ENCODE data around the gene GLRX3.
A peak's percentile ranks its signal among the peaks of the same experiment; 100 is the strongest.

GLRX3 gene

GRCh38 chr10:130137659-130138478 is 1.7 kb downstream of the GLRX3 start:
- DNase-seq = no peak

DNA sequence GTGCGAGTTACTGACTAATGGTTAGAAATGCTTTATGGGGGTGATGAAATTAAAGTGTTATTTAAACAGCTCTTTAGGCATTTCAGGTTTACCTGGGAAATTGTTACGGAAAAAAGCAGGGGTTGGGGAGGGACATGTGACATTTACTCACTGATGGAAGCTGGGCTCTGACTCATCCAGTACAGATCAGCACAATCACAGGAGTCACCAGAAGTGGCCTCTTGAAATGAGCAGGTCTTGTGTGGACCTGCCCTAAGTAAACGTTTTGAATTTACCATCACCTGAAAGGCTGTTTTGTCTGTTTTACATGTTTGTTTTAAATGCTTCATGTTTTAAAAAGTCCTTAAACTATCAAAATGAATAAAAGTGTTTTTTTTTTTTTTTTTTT is 2.3 kb downstream of the GLRX3 start:
- no peak for DNase-seq

DNA sequence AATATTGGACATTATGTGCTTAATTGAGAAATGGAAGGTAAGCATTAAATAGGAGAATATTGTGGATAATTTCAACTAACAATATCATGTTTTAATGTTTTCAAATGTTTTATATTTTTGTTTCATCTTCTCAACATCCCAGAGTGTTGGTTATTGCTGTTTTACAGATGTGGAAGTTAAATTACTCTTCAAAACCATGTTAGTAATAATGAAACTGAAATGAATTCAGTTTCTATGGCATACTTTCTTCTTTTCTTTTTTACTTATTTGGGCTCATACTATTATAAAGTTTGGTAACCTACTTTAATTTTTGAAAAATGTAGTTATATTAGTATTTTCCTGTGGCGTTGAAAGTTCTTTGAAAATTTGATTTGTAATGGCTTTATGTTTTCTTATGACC is 4.2 kb downstream of the GLRX3 start:
- no peak for DNase-seq

DNA sequence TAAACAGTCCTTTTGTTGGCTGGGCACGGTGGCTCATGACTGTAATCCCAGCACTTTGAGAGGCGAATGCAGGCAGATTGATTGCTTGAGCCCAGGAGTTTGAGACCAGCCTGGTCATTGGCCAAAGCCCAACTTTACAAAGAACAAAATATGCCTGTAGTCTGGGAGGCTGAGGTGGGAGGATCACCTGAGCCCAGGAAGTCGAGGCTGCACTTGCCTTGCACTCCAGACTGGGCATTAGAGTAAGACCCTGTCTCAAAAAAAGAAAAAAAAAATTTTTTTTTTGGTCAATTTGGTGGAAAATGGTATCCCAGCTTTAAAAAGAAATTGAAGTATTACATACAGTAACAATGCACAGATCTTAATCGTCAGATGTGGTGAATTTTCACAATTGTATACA is 4.8 kb downstream of the GLRX3 start:
- no peak for DNase-seq

- DNase-seq = peak; percentile 56
Measured at GRCh38 chr10:130141460-130141859, 5.3 kb downstream of the GLRX3 start.

- no peak for DNase-seq
Measured at GRCh38 chr10:130141878-130142277, 5.7 kb downstream of the GLRX3 start.

GRCh38 chr10:130146042-130146441 is 9.9 kb downstream of the GLRX3 start:
- no peak for DNase-seq

GRCh38 chr10:130159192-130159794 is 23.1 kb downstream of the GLRX3 start:
- DNase-seq = no peak

GRCh38 chr10:130160775-130161174 is 24.6 kb downstream of the GLRX3 start:
- no peak for DNase-seq

DNA sequence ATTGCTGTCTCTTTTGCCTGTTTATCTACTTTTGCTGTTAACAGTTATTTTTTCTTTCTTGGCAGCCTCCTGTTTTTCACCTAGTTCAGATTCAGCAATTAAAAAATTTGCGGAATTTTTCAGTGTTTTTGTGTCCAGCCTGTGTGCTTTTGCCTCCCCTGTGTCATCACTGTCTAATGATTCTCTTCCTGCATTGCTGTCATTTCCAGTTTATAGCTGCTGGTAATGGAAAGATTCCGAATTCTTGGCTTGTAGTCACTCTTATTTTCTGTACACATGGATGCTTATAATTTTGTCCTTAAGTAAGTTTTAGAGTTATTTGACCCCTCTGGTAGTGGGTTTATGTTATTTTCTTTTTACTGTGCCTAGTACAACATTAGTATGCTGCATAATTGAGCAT is 25.1 kb downstream of the GLRX3 start:
- no peak for DNase-seq

- DNase-seq = no peak
Measured at GRCh38 chr10:130167193-130167592, 31.0 kb downstream of the GLRX3 start.

- no peak for DNase-seq
Measured at GRCh38 chr10:130167707-130168106, 31.5 kb downstream of the GLRX3 start.

DNA sequence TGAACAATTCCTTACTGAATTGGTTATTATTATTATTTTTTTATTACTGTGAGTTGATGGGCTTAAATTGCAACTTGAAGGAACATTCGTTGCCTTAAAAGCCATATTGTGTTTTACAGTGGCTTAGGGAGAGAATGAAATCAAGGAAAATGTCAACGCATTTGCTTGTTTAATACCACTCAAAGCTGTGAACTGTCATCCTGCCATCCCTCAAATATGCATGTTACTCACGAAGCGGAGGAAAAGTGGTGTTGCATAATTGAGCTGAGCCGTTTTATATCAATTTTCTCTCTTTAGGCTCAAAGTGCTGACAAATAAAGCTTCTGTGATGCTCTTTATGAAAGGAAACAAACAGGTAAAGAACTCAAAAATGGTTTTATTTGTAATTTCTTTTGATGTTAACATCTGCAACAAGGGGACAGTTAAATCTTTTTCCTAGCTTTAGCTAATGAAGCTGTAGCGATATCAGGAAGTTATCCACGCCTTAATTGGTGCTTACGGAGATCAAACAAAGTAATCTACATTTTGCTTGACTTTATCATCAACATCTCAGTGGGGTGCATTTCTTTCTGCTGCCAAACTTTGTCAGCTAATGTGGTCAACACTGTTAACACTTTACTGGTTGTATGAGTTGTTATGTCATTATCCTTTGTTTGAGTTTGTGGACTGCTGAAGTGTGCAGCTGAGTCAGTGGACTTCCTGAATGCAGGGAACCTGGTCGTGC is 33.1 kb downstream of the GLRX3 start:
- DNase-seq = peak; percentile 41

DNA sequence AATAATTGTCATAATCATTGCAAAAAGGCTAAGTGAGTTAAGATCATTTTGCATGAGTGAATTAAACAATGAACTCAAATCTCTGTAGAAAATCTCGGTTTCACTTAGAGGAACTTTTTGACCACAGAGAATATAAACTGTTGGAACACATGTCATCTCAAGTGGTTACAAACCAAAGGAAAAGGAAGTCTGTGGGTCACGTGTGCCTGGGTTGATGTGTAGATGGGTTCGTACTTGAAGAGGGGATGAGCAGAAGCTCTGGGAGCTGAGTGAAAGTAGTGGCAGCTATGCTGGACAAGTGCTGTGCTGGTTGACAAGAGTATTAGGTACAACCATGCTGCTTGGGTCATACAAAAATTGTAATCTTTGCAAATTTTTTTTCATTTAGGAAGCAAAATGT is 35.0 kb downstream of the GLRX3 start:
- no peak for DNase-seq

DNA sequence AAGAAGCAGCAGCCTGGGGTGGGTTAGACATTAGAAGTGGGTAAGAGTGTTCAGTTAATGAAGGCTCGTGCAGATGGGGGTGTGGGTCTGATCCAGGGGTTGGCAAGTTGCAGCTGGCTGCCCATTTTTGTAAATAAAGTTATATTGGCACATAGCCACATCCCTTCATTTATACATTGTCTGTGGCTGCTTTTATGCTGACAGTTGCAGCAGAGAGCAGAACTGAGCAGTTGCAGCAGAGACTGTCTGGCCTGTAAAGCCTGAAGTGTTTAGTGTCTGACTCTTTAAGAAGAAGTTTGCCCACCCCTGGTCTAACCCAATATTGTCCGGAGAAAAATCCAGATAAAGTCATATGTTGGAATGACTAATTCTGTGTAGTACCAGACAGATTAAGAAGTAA is 38.1 kb downstream of the GLRX3 start:
- DNase-seq = no peak

DNA sequence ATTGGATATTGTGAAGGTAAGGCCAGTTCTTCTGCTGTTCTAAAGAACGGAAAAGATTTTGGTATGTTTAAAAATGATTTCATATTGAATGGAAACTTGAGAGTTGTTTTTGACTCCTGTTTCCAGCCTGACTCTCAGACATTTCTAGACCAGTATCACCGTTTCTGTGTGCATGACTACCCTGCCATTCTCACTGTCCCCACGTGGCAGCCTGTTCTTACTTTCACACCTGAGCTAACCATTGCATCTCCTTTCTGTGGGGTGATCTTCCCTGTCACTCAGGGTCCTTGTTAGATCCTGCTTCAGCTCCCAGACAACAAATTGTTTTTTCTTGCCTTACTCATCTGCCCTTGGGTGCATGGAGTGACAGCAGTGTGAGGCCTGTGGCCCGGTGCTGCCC is 38.9 kb downstream of the GLRX3 start:
- no peak for DNase-seq

GRCh38 chr10:130177250-130177649 is 41.1 kb downstream of the GLRX3 start:
- no peak for DNase-seq

- DNase-seq = peak; percentile 62
Measured at GRCh38 chr10:130179640-130180039, 43.4 kb downstream of the GLRX3 start.

GRCh38 chr10:130180416-130180815 is 44.2 kb downstream of the GLRX3 start:
- DNase-seq = no peak

DNA sequence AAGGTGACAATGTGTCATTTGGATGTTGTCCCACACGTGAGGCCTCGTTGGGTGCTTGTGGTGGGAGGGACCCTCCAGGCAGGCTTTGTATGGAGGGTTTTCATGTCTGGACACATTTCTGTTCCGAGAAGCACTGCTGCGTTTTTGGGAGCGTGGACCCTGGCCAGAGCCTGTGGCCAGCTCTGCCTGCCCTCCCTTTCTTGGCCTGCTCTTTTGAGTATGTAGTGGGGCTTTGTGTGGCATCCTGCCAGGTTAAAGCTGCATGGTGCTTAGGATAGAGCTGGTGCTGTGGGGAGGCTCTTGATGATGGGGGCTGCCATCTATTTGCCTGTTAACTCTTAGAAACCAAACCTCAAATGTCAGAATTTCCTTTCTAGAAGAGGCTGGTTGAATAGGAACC is 45.7 kb downstream of the GLRX3 start:
- no peak for DNase-seq

GRCh38 chr10:130185591-130185990 is 49.4 kb downstream of the GLRX3 start:
- no peak for DNase-seq

GRCh38 chr10:130188195-130189175 is 52.3 kb downstream of the GLRX3 start:
- no peak for DNase-seq
